ENCODE data around the gene ABCC4.
A peak's percentile ranks its signal among the peaks of the same experiment; 100 is the strongest.
"Not testable (repeated sequence)": the region's sequence is repeated elsewhere in the genome, so short reads cannot be mapped to it uniquely, and the experiment has no call there.

ABCC4 gene

DNA sequence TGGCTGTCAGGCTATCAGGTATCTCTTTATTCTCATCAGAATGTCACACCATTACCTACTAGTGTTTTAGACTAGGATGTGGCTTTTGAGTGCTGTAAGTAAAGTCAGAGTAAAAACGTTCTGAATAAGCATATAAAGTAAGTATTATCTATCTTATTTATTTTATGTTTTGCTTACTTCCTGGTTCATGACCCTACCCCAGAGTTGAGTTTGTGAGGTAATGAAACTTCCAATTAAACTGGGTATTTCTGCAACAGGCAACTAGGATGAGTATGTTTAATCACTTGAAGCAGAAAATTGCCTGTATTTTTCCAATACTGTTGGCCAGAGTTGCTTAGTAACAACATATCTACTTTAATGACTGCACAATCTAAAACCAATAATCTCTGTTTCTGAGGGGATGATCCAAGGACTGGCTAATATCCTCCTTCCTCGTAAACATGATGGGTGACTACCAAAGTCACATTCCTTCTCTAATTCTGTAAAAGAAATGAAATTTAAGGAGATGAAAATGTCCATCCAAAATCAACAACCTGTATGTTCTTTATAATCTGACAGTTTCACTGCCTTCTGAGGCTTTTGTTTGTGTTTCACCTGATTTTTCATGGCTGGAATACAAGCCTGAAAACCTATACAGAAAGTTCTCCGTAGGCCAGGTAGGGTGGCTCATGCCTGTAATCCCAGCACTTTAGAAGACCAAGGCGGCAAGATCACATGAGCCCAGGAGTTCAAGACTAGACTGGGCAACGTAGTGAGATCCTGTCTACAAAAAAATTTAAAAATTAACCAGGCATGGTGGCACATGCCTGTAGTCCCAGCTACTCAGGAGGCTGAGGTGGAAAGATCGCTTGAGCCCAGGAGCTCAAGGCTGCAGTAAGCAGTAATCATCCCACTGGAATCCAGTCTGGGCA, 83.1 kb downstream of the ABCC4 start:
- H3K27ac Mint-ChIP-seq: no peak overlapping the region
- no peak for DNase-seq
- no peaks in the 10 kb centered on the region for H3K4me1 Mint-ChIP-seq (ENCODE audit: low read depth)
- no peaks in the 10 kb centered on the region for H3K27me3 Mint-ChIP-seq
- H3K9me3 Mint-ChIP-seq: no peaks in the 10 kb centered on the region
- peaks cover 41% of the 10 kb centered on the region for H3K36me3 Mint-ChIP-seq (ENCODE audit: low read depth)
- no peak overlapping the region for H3K4me3 Mint-ChIP-seq

DNA sequence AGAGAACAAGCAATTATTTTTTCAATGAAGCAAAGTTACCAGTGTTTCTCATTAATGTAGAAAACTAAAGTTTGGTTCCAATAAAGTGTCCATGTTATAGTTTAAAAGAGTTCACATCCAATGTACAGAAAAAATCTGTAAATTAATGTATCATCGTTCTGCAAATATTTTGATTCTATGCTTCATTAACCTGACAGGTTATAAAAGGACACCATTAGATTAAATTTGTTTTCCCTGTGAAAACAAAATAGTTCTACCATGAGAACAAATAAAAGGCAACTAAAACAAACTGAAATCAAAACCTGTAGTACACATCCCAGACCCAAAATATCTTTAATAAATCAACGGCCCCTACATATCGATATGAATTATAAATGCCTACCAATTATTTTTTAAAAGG, 85.1 kb downstream of the ABCC4 start:
- Mint-ChIP-seq H3K4me3 (no peak overlapping the region), H3K36me3 (ENCODE audit: low read depth) (peaks cover 54% of the 10 kb centered on the region), H3K27ac (no peak overlapping the region), H3K27me3 (no peaks in the 10 kb centered on the region), H3K9me3 (no peaks in the 10 kb centered on the region), H3K4me1 (ENCODE audit: low read depth) (no peaks in the 10 kb centered on the region)
- DNase-seq: no peak

GRCh38 chr13:95212983-95213850, 88.0 kb downstream of the ABCC4 start:
- Mint-ChIP-seq H3K27me3 (no peaks in the 10 kb centered on the region), H3K4me3 (no peak overlapping the region), H3K36me3 (ENCODE audit: low read depth) (peaks cover 63% of the 10 kb centered on the region), H3K9me3 (no peaks in the 10 kb centered on the region), H3K27ac (no peak overlapping the region), H3K4me1 (ENCODE audit: low read depth) (no peaks in the 10 kb centered on the region)
- DNase-seq: no peak

DNA sequence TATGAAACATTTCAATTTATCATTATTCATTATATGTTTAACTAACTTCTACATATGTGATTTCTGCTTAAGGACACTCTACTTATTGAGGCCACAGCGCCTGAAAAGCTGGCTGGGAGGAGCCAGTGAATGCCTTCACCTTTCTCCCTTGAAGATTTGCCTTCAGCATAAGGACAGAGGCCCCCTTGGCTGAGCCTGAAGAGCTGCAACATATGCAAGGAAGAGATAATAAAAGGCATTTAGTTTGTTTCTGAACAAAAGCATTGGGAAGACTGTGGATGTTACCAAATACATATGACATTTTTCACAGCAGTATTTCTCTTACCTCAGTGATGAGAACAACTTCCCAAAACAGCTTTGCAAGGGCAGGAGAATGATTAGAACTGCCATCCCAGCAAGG, 92.1 kb downstream of the ABCC4 start:
- Mint-ChIP-seq H3K36me3 (ENCODE audit: low read depth) (peaks cover 90% of the 10 kb centered on the region), H3K27ac (no peak overlapping the region), H3K9me3 (no peaks in the 10 kb centered on the region), H3K27me3 (no peaks in the 10 kb centered on the region), H3K4me1 (ENCODE audit: low read depth) (no peaks in the 10 kb centered on the region), H3K4me3 (no peak overlapping the region)
- no peak for DNase-seq

DNA sequence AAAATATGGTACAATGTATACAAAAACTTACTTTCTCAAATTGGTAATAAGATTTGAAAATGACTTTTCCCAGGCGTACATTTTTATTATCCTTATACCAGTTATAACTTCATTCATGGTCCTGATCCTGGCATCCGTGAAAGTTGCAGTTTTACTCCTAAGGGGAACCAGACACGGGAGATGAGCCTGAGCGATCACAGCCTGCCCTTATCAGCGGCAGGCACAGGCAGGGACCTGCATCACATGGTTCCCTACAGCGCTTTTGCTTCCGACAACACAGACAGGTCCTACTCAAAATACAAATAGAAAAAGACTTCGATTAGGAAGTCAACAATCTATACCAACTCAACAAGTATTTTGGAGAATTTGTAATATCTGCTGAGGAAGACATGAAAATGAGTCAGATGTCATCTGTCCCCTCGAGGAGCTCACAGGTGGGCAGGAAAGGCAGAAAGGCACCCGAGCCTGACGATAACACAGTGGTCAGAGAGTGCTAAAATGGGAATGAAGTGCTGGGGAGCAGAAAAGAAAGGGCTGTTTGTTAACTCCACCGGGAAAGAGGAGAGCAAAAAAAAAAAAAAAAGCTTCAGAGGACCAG, 93.4 kb downstream of the ABCC4 start:
- H3K27ac Mint-ChIP-seq: no peak overlapping the region
- H3K4me3 Mint-ChIP-seq: no peak overlapping the region
- no peaks in the 10 kb centered on the region for H3K9me3 Mint-ChIP-seq
- no peak for DNase-seq
- H3K4me1 Mint-ChIP-seq (ENCODE audit: low read depth): no peaks in the 10 kb centered on the region
- H3K27me3 Mint-ChIP-seq: no peaks in the 10 kb centered on the region
- peaks cover 91% of the 10 kb centered on the region for H3K36me3 Mint-ChIP-seq (ENCODE audit: low read depth)

GRCh38 chr13:95206116-95206515, 95.1 kb downstream of the ABCC4 start:
- H3K36me3 Mint-ChIP-seq (ENCODE audit: low read depth): peaks cover 97% of the 10 kb centered on the region
- no peak overlapping the region for H3K27ac Mint-ChIP-seq
- DNase-seq: no peak
- H3K27me3 Mint-ChIP-seq: no peaks in the 10 kb centered on the region
- no peaks in the 10 kb centered on the region for H3K9me3 Mint-ChIP-seq
- H3K4me3 Mint-ChIP-seq: no peak overlapping the region
- H3K4me1 Mint-ChIP-seq (ENCODE audit: low read depth): no peaks in the 10 kb centered on the region

DNA sequence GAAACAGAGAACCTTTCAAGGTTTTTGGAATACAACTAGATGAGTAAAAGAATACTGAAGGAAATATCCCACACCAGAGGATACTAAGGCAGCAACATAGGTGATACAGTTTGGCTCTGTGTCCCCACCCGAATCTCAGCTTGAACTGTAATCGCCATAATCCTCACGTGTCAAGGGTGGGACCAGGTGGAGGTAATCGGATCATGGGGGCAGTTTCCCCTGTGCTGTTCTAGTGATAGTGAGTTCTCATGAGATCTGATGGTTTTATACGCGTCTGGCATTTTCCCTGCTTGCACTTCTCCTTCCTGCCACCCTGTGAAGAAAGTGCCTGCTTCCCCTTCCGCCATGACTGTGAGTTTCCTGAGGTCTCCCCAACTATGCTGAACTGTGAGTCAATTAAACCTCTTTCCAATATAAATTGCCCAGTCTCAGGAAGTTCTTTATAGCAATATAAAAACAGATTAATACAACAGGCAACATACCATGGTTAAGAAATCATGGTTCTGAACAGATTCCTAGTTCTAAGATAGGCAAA, 97.0 kb downstream of the ABCC4 start:
- H3K4me1 Mint-ChIP-seq (ENCODE audit: low read depth): no peaks in the 10 kb centered on the region
- H3K36me3 Mint-ChIP-seq (ENCODE audit: low read depth): peaks cover 97% of the 10 kb centered on the region
- H3K9me3 Mint-ChIP-seq: peaks cover 9% of the 10 kb centered on the region
- no peak for DNase-seq
- no peak overlapping the region for H3K4me3 Mint-ChIP-seq
- H3K27ac Mint-ChIP-seq: peak overlapping the region; percentile 22
- H3K27me3 Mint-ChIP-seq: no peaks in the 10 kb centered on the region

DNA sequence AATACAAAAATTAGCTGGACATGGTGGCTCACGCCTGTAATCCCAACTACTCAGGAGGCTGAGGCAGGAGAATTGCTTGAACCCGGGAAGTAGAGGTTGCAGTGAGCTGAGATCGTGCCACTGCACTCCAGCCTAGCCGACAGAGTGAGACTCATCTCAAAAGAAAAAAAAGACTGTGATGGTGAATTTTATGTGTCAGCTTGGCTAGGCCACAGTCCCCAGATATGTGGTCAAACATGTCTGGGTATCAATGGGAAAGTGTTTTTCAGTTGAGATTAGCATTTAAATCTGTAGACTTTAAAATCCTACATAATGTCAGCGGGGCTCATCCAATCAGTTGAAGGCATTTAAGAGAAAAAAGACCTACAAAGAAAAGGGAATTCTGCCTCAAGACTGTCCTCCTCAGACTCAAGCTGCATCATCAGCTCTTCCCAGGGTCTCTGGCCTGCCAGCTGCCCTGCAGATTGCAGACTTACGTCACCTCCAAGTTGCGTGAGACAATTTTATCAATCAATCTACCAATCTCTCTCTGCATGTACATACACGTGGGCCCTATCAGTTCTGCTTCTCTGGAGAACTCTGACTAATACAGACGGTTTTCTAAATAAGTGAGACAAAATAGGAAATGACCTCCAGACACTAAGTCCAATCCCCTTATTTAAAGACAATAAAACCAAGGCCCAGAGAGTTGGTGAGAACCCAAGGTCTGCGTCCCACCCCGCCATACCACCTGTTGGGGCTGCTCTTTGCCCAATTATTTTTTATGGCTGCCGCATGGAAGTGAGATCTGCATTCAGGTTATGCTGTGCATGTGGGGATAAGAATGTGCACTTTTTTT, 99.2 kb downstream of the ABCC4 start:
- Mint-ChIP-seq H3K27ac (no peak overlapping the region), H3K36me3 (ENCODE audit: low read depth) (peaks cover 94% of the 10 kb centered on the region), H3K4me3 (no peak overlapping the region), H3K9me3 (peaks cover 12% of the 10 kb centered on the region), H3K4me1 (ENCODE audit: low read depth) (peaks cover 5% of the 10 kb centered on the region), H3K27me3 (no peaks in the 10 kb centered on the region)
- no peak for DNase-seq

DNA sequence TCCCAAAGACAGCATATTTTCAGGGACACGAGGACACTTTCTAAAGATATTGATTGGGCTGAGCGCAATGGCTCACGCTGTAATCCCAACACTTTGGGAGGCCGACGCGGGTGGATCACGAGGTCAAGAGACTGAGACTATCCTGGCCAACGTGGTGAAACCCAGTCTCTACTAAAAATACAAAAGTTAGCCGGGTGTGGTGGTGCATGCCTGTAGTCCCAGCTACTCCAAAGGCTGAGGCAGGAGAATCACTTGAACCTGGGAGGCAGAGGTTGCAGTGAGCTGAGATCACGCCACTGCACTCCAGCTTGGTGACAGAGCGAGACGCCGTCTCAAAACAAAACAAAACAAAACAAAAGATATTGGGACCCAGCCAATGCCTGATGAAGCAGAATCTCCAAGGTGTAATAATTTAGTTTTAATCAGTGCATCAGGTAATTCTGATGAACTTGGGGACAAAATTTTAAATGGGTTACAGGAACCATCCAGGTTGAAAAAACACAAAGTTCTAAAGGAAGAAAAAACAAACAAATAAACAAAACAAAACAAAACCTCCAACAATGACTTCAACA, 100.8 kb downstream of the ABCC4 start:
- H3K4me3 Mint-ChIP-seq, DNase-seq: not testable (repeated sequence)
- H3K36me3 Mint-ChIP-seq (ENCODE audit: low read depth): peaks cover 83% of the 10 kb centered on the region

GRCh38 chr13:95199896-95200295, 101.4 kb downstream of the ABCC4 start:
- Mint-ChIP-seq H3K36me3 (ENCODE audit: low read depth) (peaks cover 77% of the 10 kb centered on the region), H3K27ac (no peak overlapping the region), H3K9me3 (peaks cover 12% of the 10 kb centered on the region), H3K4me3 (no peak overlapping the region), H3K4me1 (ENCODE audit: low read depth) (peaks cover 5% of the 10 kb centered on the region), H3K27me3 (no peaks in the 10 kb centered on the region)
- DNase-seq: no peak

More for the DNA sequence above, 100.8 kb downstream of the ABCC4 start:
- not testable (repeated sequence) for H3K4me1 Mint-ChIP-seq (ENCODE audit: low read depth); H3K27me3 Mint-ChIP-seq; H3K27ac Mint-ChIP-seq
- peaks cover 12% of the 10 kb centered on the region for H3K9me3 Mint-ChIP-seq

DNA sequence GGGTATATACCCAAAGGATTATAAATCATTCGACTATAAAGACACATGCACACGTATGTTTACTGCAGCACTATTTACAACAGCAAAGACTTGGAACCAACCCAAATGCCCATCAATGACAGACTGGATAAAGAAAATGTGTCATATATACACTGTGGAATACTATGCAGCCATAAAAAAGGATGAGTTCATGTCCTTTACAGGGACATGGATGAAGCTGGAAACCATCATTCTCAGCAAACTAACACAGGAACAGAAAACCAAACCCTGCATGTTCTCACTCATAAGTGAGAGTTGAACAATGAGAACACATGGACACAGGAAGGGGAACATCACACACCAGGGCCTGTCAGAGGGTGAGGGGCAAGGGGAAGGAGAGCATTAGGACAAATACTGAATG, 102.6 kb downstream of the ABCC4 start:
- Mint-ChIP-seq H3K36me3 (ENCODE audit: low read depth) (peaks cover 77% of the 10 kb centered on the region), H3K9me3 (peaks cover 12% of the 10 kb centered on the region)
- not testable (repeated sequence) for H3K4me3 Mint-ChIP-seq; DNase-seq; H3K27me3 Mint-ChIP-seq; H3K4me1 Mint-ChIP-seq (ENCODE audit: low read depth); H3K27ac Mint-ChIP-seq

GRCh38 chr13:95197548-95197947, 103.7 kb downstream of the ABCC4 start:
- Mint-ChIP-seq H3K4me1 (ENCODE audit: low read depth) (peaks cover 5% of the 10 kb centered on the region), H3K27ac (no peak overlapping the region), H3K9me3 (peaks cover 12% of the 10 kb centered on the region), H3K36me3 (ENCODE audit: low read depth) (peaks cover 74% of the 10 kb centered on the region), H3K4me3 (no peak overlapping the region), H3K27me3 (no peaks in the 10 kb centered on the region)
- DNase-seq: no peak

GRCh38 chr13:95195146-95195545, 106.1 kb downstream of the ABCC4 start:
- H3K9me3 Mint-ChIP-seq: peaks cover 11% of the 10 kb centered on the region
- no peak overlapping the region for H3K4me3 Mint-ChIP-seq
- H3K36me3 Mint-ChIP-seq (ENCODE audit: low read depth): peaks cover 54% of the 10 kb centered on the region
- H3K27ac Mint-ChIP-seq: no peak overlapping the region
- no peaks in the 10 kb centered on the region for H3K27me3 Mint-ChIP-seq
- no peak for DNase-seq
- H3K4me1 Mint-ChIP-seq (ENCODE audit: low read depth): peaks cover 5% of the 10 kb centered on the region
